ENCODE data around the gene CTSG.
"Not testable (repeated sequence)": the region's sequence is repeated elsewhere in the genome, so short reads cannot be mapped to it uniquely, and the experiment has no call there.

CTSG gene

DNA sequence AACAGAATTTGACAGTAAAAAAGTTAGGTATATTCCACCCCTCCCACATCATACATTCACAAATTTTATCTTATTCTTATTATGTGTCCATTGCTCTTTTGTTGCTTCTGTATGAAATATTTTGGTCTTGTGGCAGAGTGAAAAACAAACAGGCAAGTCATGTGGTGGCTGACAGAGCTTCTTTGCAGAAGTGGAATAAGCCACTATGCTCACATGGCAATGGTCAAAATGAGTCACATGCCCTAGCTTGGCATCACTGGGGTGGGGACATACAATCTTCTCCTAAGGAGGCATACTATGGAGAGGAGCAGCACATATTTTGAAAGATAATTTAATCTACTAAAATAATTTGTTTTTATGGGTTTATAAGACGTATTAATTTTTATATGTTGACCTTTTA is 40.3 kb downstream of the CTSG start:
- DNase-seq: no peak

DNA sequence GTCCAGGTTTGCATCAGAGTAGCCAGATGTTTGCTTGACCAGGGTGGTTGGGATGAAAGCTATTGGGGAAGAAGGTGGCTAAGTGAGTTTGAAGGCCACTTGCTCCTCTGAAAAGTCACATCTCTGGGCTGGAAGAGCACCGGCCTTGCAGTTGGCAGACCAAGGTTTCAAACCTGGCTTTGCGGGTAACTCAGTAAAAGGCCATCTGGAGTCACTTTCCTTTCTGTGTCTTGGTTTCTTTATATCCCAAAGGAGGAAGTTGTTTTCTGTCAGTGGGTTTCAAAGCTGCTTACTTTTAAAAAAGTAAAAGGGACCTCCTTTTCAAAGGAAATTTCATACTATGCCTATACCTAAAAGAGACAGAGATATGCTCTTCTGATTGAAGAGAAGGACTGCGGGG is 41.8 kb downstream of the CTSG start:
- no peak for DNase-seq

DNA sequence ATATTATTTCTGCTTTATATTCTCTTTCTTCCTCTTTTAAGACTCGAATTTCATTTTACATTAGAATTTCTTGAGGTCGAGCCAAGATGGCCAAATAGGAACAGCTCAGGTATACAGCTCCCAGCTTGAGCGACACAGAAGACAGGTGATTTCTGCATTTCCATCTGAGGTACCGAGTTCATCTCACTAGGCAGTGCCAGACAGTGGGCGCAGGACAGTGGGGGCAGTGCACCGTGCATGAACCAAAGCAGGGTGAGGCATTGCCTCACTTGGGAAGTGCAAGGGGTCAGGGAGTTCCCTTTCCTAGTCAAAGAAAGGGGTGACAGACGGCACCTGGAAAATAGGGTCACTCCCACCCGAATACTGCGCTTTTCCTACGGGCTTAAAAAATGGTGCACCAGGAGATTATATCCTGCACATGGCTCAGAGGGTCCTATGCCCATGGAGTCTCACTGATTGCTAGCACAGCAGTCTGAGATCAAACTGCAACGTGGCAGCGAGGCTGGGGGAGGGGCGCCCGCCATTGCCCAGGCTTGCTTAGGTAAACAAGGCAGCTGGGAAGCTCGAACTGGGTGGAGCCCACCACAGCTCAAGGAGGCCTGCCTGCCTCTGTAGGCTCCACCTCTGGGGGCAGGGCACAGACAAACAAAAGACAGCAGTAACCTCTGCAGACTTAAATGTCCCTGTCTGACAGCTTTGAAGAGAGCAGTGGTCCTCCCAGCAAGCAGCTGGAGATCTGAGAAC is 50.0 kb downstream of the CTSG start:
- DNase-seq: not testable (repeated sequence)
